Keratinocyte (primary cell): Measurements from ENCODE around the gene ANKFY1. TPM values are rescaled to one million over a fixed set of nuclear protein-coding genes. Genes with fewer than 3 reads are reported as not detected.
A peak's percentile ranks its signal among the peaks of the same experiment; 100 is the strongest.
"Not testable (repeated sequence)": the region's sequence is repeated elsewhere in the genome, so short reads cannot be mapped to it uniquely, and the experiment has no call there.

Source experiments
- DNase-seq: peaks from one replicate; pipeline ENCODE4 v3.0.0-alpha.2; 2011; ENCODE audit warnings: low read depth, missing footprints, low spot score
- FAIRE-seq: peaks from 2 replicates; lab custom pipeline; 2011; peaks lifted over from hg19 to GRCh38; lab: Jason Lieb, UNC
- H2AFZ ChIP-seq: 2 replicates; pipeline ENCODE4 v1.6.0; 2012; ENCODE audit warnings: low read length, control low read depth, inconsistent platforms; ENCODE audit not compliant: control insufficient read depth
- H3K27ac ChIP-seq: 2 replicates; pipeline ENCODE4 v1.5.1; 2011; ENCODE audit warnings: low read length; ENCODE audit not compliant: control insufficient read depth, insufficient read depth
- H3K27me3 ChIP-seq: 3 replicates; pipeline ENCODE4 v1.6.0; 2011; ENCODE audit warnings: low read length; ENCODE audit not compliant: control insufficient read depth, insufficient read depth; ENCODE audit errors: extremely low read depth
- H3K36me3 ChIP-seq, 2 experiments: 2 replicates in 1 of 2; 3 replicates in 1 of 2; pipeline ENCODE4 v1.5.1; 2011; ENCODE audit warnings: low read length in 2 of 2, mild to moderate bottlenecking in 1 of 2; ENCODE audit not compliant: control insufficient read depth in 2 of 2, insufficient read depth in 2 of 2; ENCODE audit errors: extremely low read depth in 1 of 2
- H3K4me1 ChIP-seq: 3 replicates; pipeline ENCODE4 v1.5.1; 2011; ENCODE audit warnings: low read length; ENCODE audit not compliant: control insufficient read depth, insufficient read depth; ENCODE audit errors: extremely low read depth
- H3K4me2 ChIP-seq: 3 replicates; pipeline ENCODE4 v1.6.0; 2011; ENCODE audit warnings: low read depth, low read length; ENCODE audit not compliant: control insufficient read depth, insufficient read depth; ENCODE audit errors: extremely low read depth
- H3K4me3 ChIP-seq, 3 experiments: fragments of 200-600 bp in 1 of 3; sonication (generic) in 1 of 3; 2 replicates in 2 of 3; 3 replicates in 1 of 3; pipeline ENCODE4 v1.5.1; 2011 to 2016; ENCODE audit warnings: low read length in 3 of 3, mild to moderate bottlenecking in 3 of 3, control low read depth in 2 of 3, inconsistent platforms in 1 of 3, low read depth in 1 of 3, mixed read lengths in 1 of 3, mixed run types in 1 of 3, moderate library complexity in 1 of 3; ENCODE audit not compliant: control insufficient read depth in 2 of 3, insufficient read depth in 2 of 3; ENCODE audit errors: extremely low read depth in 1 of 3
- H3K79me2 ChIP-seq: 2 replicates; pipeline ENCODE4 v1.6.0; 2012; ENCODE audit warnings: low read length; ENCODE audit not compliant: control insufficient read depth, insufficient read depth
- H3K9ac ChIP-seq: 3 replicates; pipeline ENCODE4 v1.6.0; 2011; ENCODE audit warnings: low read length; ENCODE audit not compliant: control insufficient read depth, insufficient read depth; ENCODE audit errors: extremely low read depth
- H3K9me1 ChIP-seq: 3 replicates; pipeline ENCODE4 v1.6.0; 2011; ENCODE audit warnings: low read length; ENCODE audit not compliant: control insufficient read depth, insufficient read depth; ENCODE audit errors: extremely low read depth
- H3K9me3 ChIP-seq: 2 replicates; pipeline ENCODE4 v1.5.1; 2012; ENCODE audit warnings: low read depth, low read length; ENCODE audit not compliant: control insufficient read depth
- H4K20me1 ChIP-seq: 3 replicates; pipeline ENCODE4 v1.6.0; 2011; ENCODE audit warnings: low read length; ENCODE audit not compliant: control insufficient read depth, insufficient read depth; ENCODE audit errors: extremely low read depth
- EZH2 ChIP-seq: IDR thresholded peaks from one replicate; pipeline ENCODE4 v1.6.1; 2012; ENCODE audit warnings: inconsistent platforms, mild to moderate bottlenecking, low read length, moderate library complexity
- dilution Hi-C: fragments of 300-500 bp; cut with MboI; formaldehyde crosslinking; loops from one replicate; pipeline ENCODE4 v1.7.0; 2020; ENCODE audit warnings: low sequenced_read_pairs; ENCODE audit not compliant: extremely low pct_ligation_motif_present
- polyA plus RNA-seq, 5 experiments: library from polyadenylated mRNA; depleted of rRNA in 3 of 5; stranded (reverse) in 3 of 5; stranded (forward) in 1 of 5; unstranded in 1 of 5; fragments of >200 nt; gene quantifications; 1 replicate in 1 of 5; 2 replicates in 3 of 5; 3 replicates in 1 of 5; pipeline versions ENCODE4 v1.2.1 to v1.2.3, GENCODE V29; 2011 to 2012; ENCODE audit warnings: missing spikeins in 2 of 5, low read depth in 1 of 5, low replicate concordance in 1 of 5
- TF ChIP-seq, protein P1 (sequence below), 3 experiments: IDR thresholded peaks in 1 of 3; conservative IDR thresholded peaks in 1 of 3; optimal IDR thresholded peaks in 1 of 3; 2 replicates in 2 of 3; 3 replicates in 1 of 3; pipeline versions ENCODE3 to v1.5.1; 2011; ENCODE audit warnings: low read length in 3 of 3, mild to moderate bottlenecking in 3 of 3, moderate library complexity in 2 of 3, control low read depth in 1 of 3, inconsistent platforms in 1 of 3; ENCODE audit not compliant: insufficient read depth in 2 of 3; ENCODE audit errors: extremely low read depth in 1 of 3

Gene ANKFY1
- polyA plus RNA-seq, 1 donor (not counting 4 experiments of a cell fraction or from before 2014, with no cell fraction given), result 27.0 TPM

DNA sequence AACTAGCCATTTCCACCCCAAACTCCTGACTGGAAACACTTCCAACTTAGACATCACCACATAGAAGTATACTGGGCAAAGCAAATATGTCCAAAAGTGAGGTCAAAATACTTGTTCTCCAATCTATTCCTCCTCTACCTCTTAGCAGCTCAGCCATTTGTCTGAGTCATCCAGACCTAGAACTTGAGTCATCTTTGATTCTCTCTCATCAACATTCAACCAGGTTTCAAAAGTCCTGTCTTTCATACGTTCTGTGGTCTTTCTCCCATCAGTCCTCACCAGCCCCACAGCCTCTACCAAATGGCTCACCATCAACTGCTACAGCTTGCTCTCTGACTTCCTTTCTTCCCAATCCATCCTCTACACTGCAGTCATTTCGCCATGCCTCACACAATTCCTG is 6.8 kb downstream of the ANKFY1 start:
- dilution Hi-C loops, result no loop called here
- no peak overlapping the region for H3K9ac ChIP-seq
- FAIRE-seq (peak; percentile 70), DNase-seq (no peak)
- no peak overlapping the region for H3K4me3 ChIP-seq
- peaks cover 7% of the 10 kb centered on the region for H3K9me3 ChIP-seq
- peak overlapping the region; percentile 7 for H3K27ac ChIP-seq
- no peak for TF ChIP-seq EZH2
- TF ChIP-seq, protein P1, sequence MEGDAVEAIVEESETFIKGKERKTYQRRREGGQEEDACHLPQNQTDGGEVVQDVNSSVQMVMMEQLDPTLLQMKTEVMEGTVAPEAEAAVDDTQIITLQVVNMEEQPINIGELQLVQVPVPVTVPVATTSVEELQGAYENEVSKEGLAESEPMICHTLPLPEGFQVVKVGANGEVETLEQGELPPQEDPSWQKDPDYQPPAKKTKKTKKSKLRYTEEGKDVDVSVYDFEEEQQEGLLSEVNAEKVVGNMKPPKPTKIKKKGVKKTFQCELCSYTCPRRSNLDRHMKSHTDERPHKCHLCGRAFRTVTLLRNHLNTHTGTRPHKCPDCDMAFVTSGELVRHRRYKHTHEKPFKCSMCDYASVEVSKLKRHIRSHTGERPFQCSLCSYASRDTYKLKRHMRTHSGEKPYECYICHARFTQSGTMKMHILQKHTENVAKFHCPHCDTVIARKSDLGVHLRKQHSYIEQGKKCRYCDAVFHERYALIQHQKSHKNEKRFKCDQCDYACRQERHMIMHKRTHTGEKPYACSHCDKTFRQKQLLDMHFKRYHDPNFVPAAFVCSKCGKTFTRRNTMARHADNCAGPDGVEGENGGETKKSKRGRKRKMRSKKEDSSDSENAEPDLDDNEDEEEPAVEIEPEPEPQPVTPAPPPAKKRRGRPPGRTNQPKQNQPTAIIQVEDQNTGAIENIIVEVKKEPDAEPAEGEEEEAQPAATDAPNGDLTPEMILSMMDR (optimal IDR thresholded peaks at IDR 0.05 in 1 of 3, IDR thresholded peaks at IDR 0.05 in 1 of 3, conservative IDR thresholded peaks at IDR 0.05 in 1 of 3; ENCODE audit: extremely low read depth in 1 of 3, insufficient read depth in 2 of 3, low read length in 3 of 3), result no peak
- H4K20me1 ChIP-seq, result peaks cover 3% of the 10 kb centered on the region
- peaks cover 0 to 15% of the 10 kb centered on the region in 2 experiments for H3K36me3 ChIP-seq
- no peaks in the 10 kb centered on the region for H3K9me1 ChIP-seq
- peaks cover 5% of the 10 kb centered on the region for H3K4me1 ChIP-seq
- H2AFZ ChIP-seq, result no peak overlapping the region
- peaks cover 95% of the 10 kb centered on the region for H3K79me2 ChIP-seq
- H3K4me2 ChIP-seq, result no peak overlapping the region
- H3K27me3 ChIP-seq, result no peaks in the 10 kb centered on the region

GRCh38 chr17:4255271-4255670 is 8.5 kb downstream of the ANKFY1 start:
- dilution Hi-C loops, H3K4me3 ChIP-seq, H3K4me2 ChIP-seq, DNase-seq, H4K20me1 ChIP-seq, H3K27me3 ChIP-seq, H3K9ac ChIP-seq, H3K9me1 ChIP-seq, H2AFZ ChIP-seq, H3K27ac ChIP-seq, H3K9me3 ChIP-seq, FAIRE-seq, H3K4me1 ChIP-seq, H3K36me3 ChIP-seq: not testable (repeated sequence)
- H3K79me2 ChIP-seq, result peaks cover 92% of the 10 kb centered on the region

DNA sequence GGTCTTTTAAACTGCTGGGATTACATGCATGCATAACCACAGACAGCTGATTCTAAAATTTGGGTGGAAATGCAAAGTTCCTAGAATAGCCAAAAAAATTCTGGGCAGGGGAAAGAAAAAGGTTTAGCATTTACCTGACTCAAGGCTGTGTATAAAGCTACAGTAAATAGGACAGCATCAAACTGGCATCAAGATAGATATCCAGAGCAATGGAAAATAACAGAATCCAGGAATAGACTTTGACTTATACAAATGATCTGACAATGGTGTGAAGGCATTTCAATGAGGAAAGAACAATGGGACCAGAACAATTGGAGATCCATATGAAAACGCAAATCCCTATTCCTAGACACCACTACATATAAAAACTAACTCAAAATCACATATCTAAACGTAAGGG is 12.9 kb downstream of the ANKFY1 start:
- TF ChIP-seq, protein P1 (optimal IDR thresholded peaks at IDR 0.05 in 1 of 3, IDR thresholded peaks at IDR 0.05 in 1 of 3, conservative IDR thresholded peaks at IDR 0.05 in 1 of 3; ENCODE audit: extremely low read depth in 1 of 3, insufficient read depth in 2 of 3, low read length in 3 of 3), result no peak
- no peak for TF ChIP-seq EZH2
- Histone ChIP-seq H3K9me3 (no peaks in the 10 kb centered on the region), H3K4me1 (peaks cover 29% of the 10 kb centered on the region), H3K4me3 (no peak overlapping the region), H3K27ac (no peak overlapping the region), H3K9me1 (peaks cover 2% of the 10 kb centered on the region), H3K27me3 (no peaks in the 10 kb centered on the region), H3K9ac (no peak overlapping the region), H3K36me3 (peaks cover 0 to 5% of the 10 kb centered on the region in 2 experiments), H2AFZ (no peak overlapping the region), H3K79me2 (peaks cover 78% of the 10 kb centered on the region), H3K4me2 (no peak overlapping the region), H4K20me1 (peaks cover 6% of the 10 kb centered on the region)
- FAIRE-seq (no peak), DNase-seq (no peak)
- dilution Hi-C loops, result no loop called here
